ENCODE results near the gene IRGM. TPM values are rescaled to one million over a fixed set of nuclear protein-coding genes. Genes with fewer than 3 reads are reported as not detected.
"Not testable (repeated sequence)": the region's sequence is repeated elsewhere in the genome, so short reads cannot be mapped to it uniquely, and the experiment has no call there.

Gene IRGM
- total RNA-seq, 4 donors from 2014 or later: 0.19 TPM; not detected in 3

- H3K4me3 ChIP-seq (ENCODE audit: low read depth, poor library complexity, severe bottlenecking): no peak overlapping the region
- no peak for DNase-seq (ENCODE audit: low spot score in 2 of 2)
- intact Hi-C loops (cut with DNase I; ENCODE audit: low total_unique reads): no loop called here
- TF ChIP-seq POLR2A (IDR thresholded peaks at IDR 0.05): no peak
- no peak for TF ChIP-seq CTCF (IDR thresholded peaks at IDR 0.05)
- WGBS, 2 donors: 43 to 53% methylated on average over 5 of the region's 5 CpGs
Observed at GRCh38 chr5:150847334-150847695, 994 bp downstream of the IRGM start.

- no peak overlapping the region for H3K4me3 ChIP-seq (ENCODE audit: low read depth, poor library complexity, severe bottlenecking)
- no peak for TF ChIP-seq CTCF (IDR thresholded peaks at IDR 0.05)
- DNase-seq (ENCODE audit: low spot score in 2 of 2): no peak
- WGBS, 2 donors: 61 to 68% methylated on average over 4 of the region's 4 CpGs
- intact Hi-C loops (cut with DNase I; ENCODE audit: low total_unique reads): no loop called here
Observed at GRCh38 chr5:150848271-150848670, 1.9 kb downstream of the IRGM start.

- no peak overlapping the region for H3K4me3 ChIP-seq (ENCODE audit: low read depth, poor library complexity, severe bottlenecking)
- intact Hi-C loops (cut with DNase I; ENCODE audit: low total_unique reads): no loop called here
- no peak for TF ChIP-seq POLR2A (IDR thresholded peaks at IDR 0.05)
- TF ChIP-seq CTCF (IDR thresholded peaks at IDR 0.05): no peak
- DNase-seq (ENCODE audit: low spot score in 2 of 2): no peak
- WGBS, 2 donors: 67 to 68% methylated on average over 3 of the region's 3 CpGs
Observed at GRCh38 chr5:150851039-150851438, 4.7 kb downstream of the IRGM start.

GRCh38 chr5:150853561-150853960 is 7.2 kb downstream of the IRGM start:
- TF ChIP-seq POLR2A (IDR thresholded peaks at IDR 0.05) (no peak), CTCF (IDR thresholded peaks at IDR 0.05) (no peak)
- 80 to 81% methylated on average over 2 of the region's 2 CpGs for WGBS, 2 donors
- intact Hi-C loops (cut with DNase I; ENCODE audit: low total_unique reads): no loop called here
- no peak for DNase-seq (ENCODE audit: low spot score in 2 of 2)
- H3K4me3 ChIP-seq (ENCODE audit: low read depth, poor library complexity, severe bottlenecking): no peak overlapping the region

- 86% methylated on average over 3 of the region's 3 CpGs for WGBS, 2 donors
- DNase-seq (ENCODE audit: low spot score in 2 of 2); H3K4me3 ChIP-seq (ENCODE audit: low read depth, poor library complexity, severe bottlenecking); intact Hi-C loops (cut with DNase I; ENCODE audit: low total_unique reads): not testable (repeated sequence)
Observed at GRCh38 chr5:150856700-150857099, 10.4 kb downstream of the IRGM start.

- intact Hi-C loops (cut with DNase I; ENCODE audit: low total_unique reads): no loop called here
- WGBS, 2 donors: 79 to 84% methylated on average over 2 of the region's 2 CpGs
- DNase-seq (ENCODE audit: low spot score in 2 of 2): no peak
- no peak for TF ChIP-seq POLR2A (IDR thresholded peaks at IDR 0.05)
- no peak for TF ChIP-seq CTCF (IDR thresholded peaks at IDR 0.05)
- H3K4me3 ChIP-seq (ENCODE audit: low read depth, poor library complexity, severe bottlenecking): no peak overlapping the region
Observed at GRCh38 chr5:150860246-150860821, 14.0 kb downstream of the IRGM start.
